ENCODE data around the gene DNMBP.
"Not testable (repeated sequence)": the region's sequence is repeated elsewhere in the genome, so short reads cannot be mapped to it uniquely, and the experiment has no call there.

Gene DNMBP

DNA sequence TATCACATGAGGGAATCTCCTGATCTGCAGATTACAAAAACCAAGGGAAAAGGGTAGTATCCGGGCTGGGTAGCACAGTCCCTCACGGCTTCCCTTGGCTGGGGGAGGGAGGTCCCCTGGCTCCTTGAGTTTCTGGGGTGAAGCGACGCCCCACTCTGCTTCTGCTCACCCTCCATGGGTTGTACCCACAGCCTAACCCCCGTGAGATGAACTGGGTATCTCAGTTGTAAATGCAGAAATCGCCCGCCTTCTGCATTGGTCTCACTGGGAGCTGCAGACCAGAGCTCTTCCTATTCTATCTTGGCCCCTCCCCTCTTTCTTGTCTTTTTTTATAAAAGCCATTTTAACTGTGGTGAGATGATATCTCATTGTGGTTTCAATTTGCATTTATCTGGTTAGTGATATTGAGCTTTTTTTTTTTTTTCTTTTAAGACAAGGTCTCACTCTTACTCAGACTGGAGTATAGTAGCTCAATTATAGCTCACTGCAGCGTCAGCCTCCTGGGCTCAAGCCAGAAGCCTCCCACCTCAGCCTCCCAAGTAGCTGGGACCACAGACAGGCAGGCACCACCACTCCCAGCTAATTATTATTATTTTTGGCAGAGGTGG is 139.5 kb downstream of the DNMBP start:
- H3K27ac ChIP-seq (ENCODE audit: low read length), result no peak overlapping the region
- peaks cover 0 to 5% of the 10 kb centered on the region in 2 donors for H3K36me3 ChIP-seq (ENCODE audit: control insufficient read depth in 1 of 2, insufficient read depth in 2 of 2, low read length in 2 of 2)
- H3K4me1 ChIP-seq (ENCODE audit: control insufficient read depth in 1 of 2, insufficient read depth in 2 of 2, low read length in 2 of 2), result no peaks in the 10 kb centered on the region
- no peak overlapping the region for H3K4me3 ChIP-seq (ENCODE audit: low read depth in 1 of 2, low read length in 2 of 2)
- peaks cover 0 to 7% of the 10 kb centered on the region in 2 donors for H3K9me3 ChIP-seq (ENCODE audit: control insufficient read depth in 1 of 2, low read length in 2 of 2)
- no peaks in the 10 kb centered on the region for H3K27me3 ChIP-seq (ENCODE audit: low read depth, low read length)

GRCh38 chr10:99869581-99870122 is 140.1 kb downstream of the DNMBP start:
- H3K4me1 ChIP-seq (ENCODE audit: control insufficient read depth in 1 of 2, insufficient read depth in 2 of 2, low read length in 2 of 2), result no peaks in the 10 kb centered on the region

DNA sequence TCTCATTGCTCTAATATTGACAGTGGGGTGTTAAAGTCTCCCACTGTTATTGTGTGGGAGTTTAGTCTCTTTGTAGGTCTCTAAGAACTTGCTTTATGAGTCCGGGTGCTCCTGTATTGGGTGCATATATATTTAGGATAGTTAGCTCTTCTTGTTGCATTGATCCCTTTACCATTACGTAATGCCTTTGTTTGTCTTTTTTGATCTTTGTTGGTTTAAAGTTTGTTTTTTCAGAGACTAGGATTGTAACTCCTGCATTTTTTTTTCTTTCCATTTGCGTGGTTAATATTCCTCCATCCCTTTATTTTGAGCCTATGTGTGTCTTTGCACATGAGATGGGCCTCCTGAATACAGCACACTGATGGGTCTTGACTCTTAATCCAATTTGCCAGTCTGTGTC is 142.5 kb downstream of the DNMBP start:
- H3K27me3 ChIP-seq (ENCODE audit: low read depth, low read length); H3K27ac ChIP-seq (ENCODE audit: low read length); H3K4me3 ChIP-seq (ENCODE audit: low read depth in 1 of 2, low read length in 2 of 2); H3K36me3 ChIP-seq (ENCODE audit: control insufficient read depth in 1 of 2, insufficient read depth in 2 of 2, low read length in 2 of 2); H3K9me3 ChIP-seq (ENCODE audit: control insufficient read depth in 1 of 2, low read length in 2 of 2); H3K4me1 ChIP-seq (ENCODE audit: control insufficient read depth in 1 of 2, insufficient read depth in 2 of 2, low read length in 2 of 2): not testable (repeated sequence)

More at GRCh38 chr10:99869581-99870122, 140.1 kb downstream of the DNMBP start:
- H3K9me3 ChIP-seq (ENCODE audit: control insufficient read depth in 1 of 2, low read length in 2 of 2), result peaks cover 0 to 7% of the 10 kb centered on the region in 2 donors
- no peak overlapping the region for H3K27ac ChIP-seq (ENCODE audit: low read length)
- no peak overlapping the region for H3K4me3 ChIP-seq (ENCODE audit: low read depth in 1 of 2, low read length in 2 of 2)
- peaks cover 0 to 5% of the 10 kb centered on the region in 2 donors for H3K36me3 ChIP-seq (ENCODE audit: control insufficient read depth in 1 of 2, insufficient read depth in 2 of 2, low read length in 2 of 2)
- H3K27me3 ChIP-seq (ENCODE audit: low read depth, low read length), result no peaks in the 10 kb centered on the region

GRCh38 chr10:99863535-99864240 is 146.1 kb downstream of the DNMBP start:
- H3K27me3 ChIP-seq (ENCODE audit: low read depth, low read length); H3K4me1 ChIP-seq (ENCODE audit: control insufficient read depth in 1 of 2, insufficient read depth in 2 of 2, low read length in 2 of 2); H3K27ac ChIP-seq (ENCODE audit: low read length); H3K9me3 ChIP-seq (ENCODE audit: control insufficient read depth in 1 of 2, low read length in 2 of 2); H3K4me3 ChIP-seq (ENCODE audit: low read depth in 1 of 2, low read length in 2 of 2); H3K36me3 ChIP-seq (ENCODE audit: control insufficient read depth in 1 of 2, insufficient read depth in 2 of 2, low read length in 2 of 2): not testable (repeated sequence)

- Histone ChIP-seq H3K36me3 (ENCODE audit: control insufficient read depth in 1 of 2, insufficient read depth in 2 of 2, low read length in 2 of 2) (no peaks in the 10 kb centered on the region), H3K4me1 (ENCODE audit: control insufficient read depth in 1 of 2, insufficient read depth in 2 of 2, low read length in 2 of 2) (no peaks in the 10 kb centered on the region), H3K27ac (ENCODE audit: low read length) (no peak overlapping the region)
Measured at GRCh38 chr10:99860466-99860865, 149.3 kb downstream of the DNMBP start.

GRCh38 chr10:99859585-99859984 is 150.2 kb downstream of the DNMBP start:
- Histone ChIP-seq H3K27ac (ENCODE audit: low read length) (no peak overlapping the region), H3K9me3 (ENCODE audit: control insufficient read depth in 1 of 2, low read length in 2 of 2) (no peaks in the 10 kb centered on the region), H3K27me3 (ENCODE audit: low read depth, low read length) (no peaks in the 10 kb centered on the region), H3K36me3 (ENCODE audit: control insufficient read depth in 1 of 2, insufficient read depth in 2 of 2, low read length in 2 of 2) (no peaks in the 10 kb centered on the region), H3K4me3 (ENCODE audit: low read depth in 1 of 2, low read length in 2 of 2) (no peak overlapping the region), H3K4me1 (ENCODE audit: control insufficient read depth in 1 of 2, insufficient read depth in 2 of 2, low read length in 2 of 2) (no peaks in the 10 kb centered on the region)

More at GRCh38 chr10:99860466-99860865, 149.3 kb downstream of the DNMBP start:
- Histone ChIP-seq H3K9me3 (ENCODE audit: control insufficient read depth in 1 of 2, low read length in 2 of 2) (no peaks in the 10 kb centered on the region), H3K27me3 (ENCODE audit: low read depth, low read length) (no peaks in the 10 kb centered on the region), H3K4me3 (ENCODE audit: low read depth in 1 of 2, low read length in 2 of 2) (no peak overlapping the region)

DNA sequence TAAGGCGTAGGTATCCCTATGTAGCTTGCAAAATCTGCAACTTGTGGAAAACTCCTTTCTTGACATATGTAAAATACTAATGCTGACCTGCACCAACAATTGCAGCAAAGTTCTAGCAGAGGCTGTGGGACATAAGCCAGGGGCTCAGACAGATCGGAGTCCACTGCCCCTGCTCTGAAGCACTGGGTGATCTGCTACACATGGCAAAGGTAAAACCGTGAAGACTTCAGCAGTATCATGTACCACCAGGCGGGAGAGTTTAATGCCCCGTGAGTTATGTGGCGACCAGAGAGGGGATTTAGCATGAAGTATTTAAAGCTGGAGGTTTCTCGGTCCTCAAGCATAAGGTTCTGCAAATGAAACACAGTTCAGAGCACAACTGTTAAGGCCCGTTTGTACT is 150.9 kb downstream of the DNMBP start:
- Histone ChIP-seq H3K9me3 (ENCODE audit: control insufficient read depth in 1 of 2, low read length in 2 of 2) (no peaks in the 10 kb centered on the region), H3K27ac (ENCODE audit: low read length) (no peak overlapping the region), H3K36me3 (ENCODE audit: control insufficient read depth in 1 of 2, insufficient read depth in 2 of 2, low read length in 2 of 2) (no peaks in the 10 kb centered on the region), H3K4me1 (ENCODE audit: control insufficient read depth in 1 of 2, insufficient read depth in 2 of 2, low read length in 2 of 2) (no peaks in the 10 kb centered on the region), H3K4me3 (ENCODE audit: low read depth in 1 of 2, low read length in 2 of 2) (no peak overlapping the region), H3K27me3 (ENCODE audit: low read depth, low read length) (no peaks in the 10 kb centered on the region)

- Histone ChIP-seq H3K36me3 (ENCODE audit: control insufficient read depth in 1 of 2, insufficient read depth in 2 of 2, low read length in 2 of 2) (no peaks in the 10 kb centered on the region), H3K27ac (ENCODE audit: low read length) (no peak overlapping the region), H3K27me3 (ENCODE audit: low read depth, low read length) (no peaks in the 10 kb centered on the region), H3K9me3 (ENCODE audit: control insufficient read depth in 1 of 2, low read length in 2 of 2) (no peaks in the 10 kb centered on the region), H3K4me3 (ENCODE audit: low read depth in 1 of 2, low read length in 2 of 2) (no peak overlapping the region), H3K4me1 (ENCODE audit: control insufficient read depth in 1 of 2, insufficient read depth in 2 of 2, low read length in 2 of 2) (no peaks in the 10 kb centered on the region)
Measured at GRCh38 chr10:99855479-99856071, 154.2 kb downstream of the DNMBP start.

DNA sequence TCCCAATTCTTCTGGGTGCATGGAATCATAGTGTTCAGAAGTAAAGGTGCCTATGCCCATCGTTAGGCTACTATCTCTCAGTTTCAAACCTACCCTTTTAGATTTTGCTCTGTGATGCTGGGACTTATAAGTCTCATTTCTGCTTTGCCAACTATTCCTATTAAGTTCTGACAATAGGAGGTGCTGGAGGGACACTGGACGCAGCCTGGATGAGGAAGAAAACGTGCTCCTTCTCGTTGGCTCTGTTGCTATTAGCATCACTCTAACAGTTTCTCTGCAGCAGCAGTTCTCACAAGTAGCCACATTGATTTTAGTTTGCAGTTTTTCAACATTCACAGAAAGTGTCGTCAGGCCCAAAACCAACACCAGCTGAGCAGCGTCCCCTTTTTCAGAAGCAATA is 154.9 kb downstream of the DNMBP start:
- H3K27ac ChIP-seq (ENCODE audit: low read length), result no peak overlapping the region
- H3K4me3 ChIP-seq (ENCODE audit: low read depth in 1 of 2, low read length in 2 of 2), result no peak overlapping the region
- H3K36me3 ChIP-seq (ENCODE audit: control insufficient read depth in 1 of 2, insufficient read depth in 2 of 2, low read length in 2 of 2), result no peaks in the 10 kb centered on the region
- no peaks in the 10 kb centered on the region for H3K9me3 ChIP-seq (ENCODE audit: control insufficient read depth in 1 of 2, low read length in 2 of 2)
- no peaks in the 10 kb centered on the region for H3K27me3 ChIP-seq (ENCODE audit: low read depth, low read length)
- H3K4me1 ChIP-seq (ENCODE audit: control insufficient read depth in 1 of 2, insufficient read depth in 2 of 2, low read length in 2 of 2), result peaks cover 0 to 2% of the 10 kb centered on the region in 2 donors

DNA sequence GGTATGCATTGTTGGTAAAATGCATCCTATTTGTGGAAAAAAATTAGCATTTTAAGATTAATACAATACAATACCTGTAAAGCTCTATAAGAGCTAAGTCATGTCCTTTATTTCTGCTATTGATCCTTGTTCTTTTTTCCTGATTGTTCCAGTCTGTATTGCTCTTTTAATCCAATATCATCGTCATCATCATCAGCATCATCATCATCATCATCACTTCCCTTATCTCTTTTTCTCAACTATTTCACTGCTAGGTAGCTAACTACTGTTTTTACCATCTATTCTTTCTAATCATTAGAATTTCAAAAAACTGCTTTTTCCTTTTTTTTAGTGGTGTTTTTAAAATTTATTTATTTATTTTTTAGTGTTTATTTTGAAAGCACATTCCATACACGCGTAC is 156.1 kb downstream of the DNMBP start:
- peaks cover 0 to 9% of the 10 kb centered on the region in 2 donors for H3K4me1 ChIP-seq (ENCODE audit: control insufficient read depth in 1 of 2, insufficient read depth in 2 of 2, low read length in 2 of 2)
- H3K36me3 ChIP-seq (ENCODE audit: control insufficient read depth in 1 of 2, insufficient read depth in 2 of 2, low read length in 2 of 2), result no peaks in the 10 kb centered on the region
- no peak overlapping the region for H3K27ac ChIP-seq (ENCODE audit: low read length)
- H3K9me3 ChIP-seq (ENCODE audit: control insufficient read depth in 1 of 2, low read length in 2 of 2), result no peaks in the 10 kb centered on the region
- no peaks in the 10 kb centered on the region for H3K27me3 ChIP-seq (ENCODE audit: low read depth, low read length)
- no peak overlapping the region for H3K4me3 ChIP-seq (ENCODE audit: low read depth in 1 of 2, low read length in 2 of 2)

- no peaks in the 10 kb centered on the region for H3K9me3 ChIP-seq (ENCODE audit: control insufficient read depth in 1 of 2, low read length in 2 of 2)
- no peaks in the 10 kb centered on the region for H3K36me3 ChIP-seq (ENCODE audit: control insufficient read depth in 1 of 2, insufficient read depth in 2 of 2, low read length in 2 of 2)
Measured at GRCh38 chr10:99852481-99853213, 157.1 kb downstream of the DNMBP start.

More at GRCh38 chr10:99852481-99853213, 157.1 kb downstream of the DNMBP start:
- Histone ChIP-seq H3K4me3 (ENCODE audit: low read depth in 1 of 2, low read length in 2 of 2) (no peak overlapping the region), H3K27me3 (ENCODE audit: low read depth, low read length) (no peaks in the 10 kb centered on the region), H3K27ac (ENCODE audit: low read length) (no peak overlapping the region), H3K4me1 (ENCODE audit: control insufficient read depth in 1 of 2, insufficient read depth in 2 of 2, low read length in 2 of 2) (peaks cover 0 to 9% of the 10 kb centered on the region in 2 donors)

Measured in muscle layer of duodenum (tissue), 2 donors.